ENCODE measurements around the gene NEMP2.

- no peak for TF ChIP-seq CTCF (conservative IDR thresholded peaks at IDR 0.05)
- TF ChIP-seq ZFX (IDR thresholded peaks at IDR 0.05) = no peak
These were observed 64.2 kb downstream of the NEMP2 start for GRCh38 chr2:190470256-190470826.
